Activated naive CD4-positive, alpha-beta T cell treated with Interleukin-2 at 50 U/mL for 16 hours (primary cell): Measurements from ENCODE around the gene AR.

ENCODE experiments used
- DNase-seq: peaks from one replicate; pipeline ENCODE4 v3.0.0-alpha.2; 2020

AR gene

GRCh38 chrX:67732864-67733263 is 189.0 kb downstream of the AR start:
- DNase-seq = no peak

GRCh38 chrX:67734111-67734753 is 190.4 kb downstream of the AR start:
- no peak for DNase-seq

- no peak for DNase-seq
These were observed 205.7 kb downstream of the AR start for GRCh38 chrX:67749536-67749935.

- DNase-seq = no peak
These were observed 206.9 kb downstream of the AR start for GRCh38 chrX:67750694-67751093.

GRCh38 chrX:67759018-67759417 is 215.2 kb downstream of the AR start:
- no peak for DNase-seq

- no peak for DNase-seq
These were observed 233.3 kb downstream of the AR start for GRCh38 chrX:67777148-67777547.

- no peak for DNase-seq
These were observed 235.3 kb downstream of the AR start for GRCh38 chrX:67779099-67779498.
